HG03378 (cell line): ENCODE results near the gene ALMS1.
A peak's percentile ranks its signal among the peaks of the same experiment; 100 is the strongest.
"Not testable (repeated sequence)": the region's sequence is repeated elsewhere in the genome, so short reads cannot be mapped to it uniquely, and the experiment has no call there.

Experiments used
- ATAC-seq: cut with Tn5 transposase; IDR thresholded peaks from one replicate; pipeline ENCODE4 v1.9.1; 2021; ENCODE audit warnings: mild to moderate bottlenecking, moderate library complexity; ENCODE audit not compliant: unreplicated experiment

Gene ALMS1

DNA sequence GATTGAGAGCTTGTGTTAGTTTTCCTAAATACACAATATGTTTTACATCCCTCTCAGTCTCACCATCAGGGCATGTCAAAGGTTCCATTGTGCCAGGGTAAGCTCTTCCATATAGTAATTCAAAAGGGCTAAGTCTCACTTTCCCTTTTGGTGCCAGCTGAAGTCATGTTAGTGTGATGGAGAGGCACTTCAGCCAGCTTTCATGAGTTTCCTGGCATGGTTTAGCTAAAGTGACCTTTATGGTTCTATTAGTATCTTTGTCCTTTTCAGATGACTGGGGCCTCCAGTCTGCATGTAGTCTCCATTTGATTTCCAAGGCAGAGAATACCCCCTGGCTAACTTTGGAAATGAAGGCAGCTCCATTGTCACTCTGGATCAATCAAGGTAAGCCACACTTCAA lies 229.4 kb downstream of the ALMS1 start:
- ATAC-seq, result no peak

DNA sequence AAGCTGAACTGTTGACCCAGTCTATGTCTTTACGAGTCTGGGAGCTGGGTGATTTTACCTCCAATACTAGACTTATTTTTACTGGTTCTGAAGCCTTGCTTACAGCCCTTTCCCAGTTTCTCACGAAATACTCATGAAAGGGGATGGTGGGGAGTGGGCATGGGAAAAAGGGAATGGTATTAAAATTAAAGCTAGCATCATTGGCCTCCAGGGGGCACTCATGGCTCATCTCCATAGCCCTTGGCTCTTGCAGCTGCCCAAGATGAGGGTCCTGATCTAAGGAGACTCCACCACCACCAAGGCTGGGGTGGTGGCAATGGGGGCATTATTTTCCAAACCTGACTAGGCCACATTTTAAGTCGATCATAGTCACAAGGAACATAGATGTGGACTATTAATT lies 234.3 kb downstream of the ALMS1 start:
- not testable (repeated sequence) for ATAC-seq

DNA sequence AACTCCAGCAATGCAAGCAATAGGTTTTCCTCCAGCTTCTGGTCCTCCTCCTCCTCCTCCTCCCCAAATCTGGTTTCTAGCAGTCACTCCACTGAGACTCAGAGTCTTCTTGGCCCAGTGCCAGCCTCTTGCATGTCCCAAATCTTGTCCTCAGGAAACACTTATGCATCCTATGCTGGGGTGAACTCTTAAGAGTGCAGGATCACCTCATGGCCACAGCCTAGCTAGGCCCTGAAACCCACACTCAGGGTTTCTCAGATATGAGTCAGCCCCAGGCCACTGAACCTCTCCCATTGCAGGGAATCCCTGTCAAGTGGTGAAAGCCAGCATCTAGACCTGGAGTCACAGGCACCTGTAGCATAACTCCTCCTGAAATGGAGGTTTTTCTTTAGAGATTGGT lies 238.4 kb downstream of the ALMS1 start:
- not testable (repeated sequence) for ATAC-seq

DNA sequence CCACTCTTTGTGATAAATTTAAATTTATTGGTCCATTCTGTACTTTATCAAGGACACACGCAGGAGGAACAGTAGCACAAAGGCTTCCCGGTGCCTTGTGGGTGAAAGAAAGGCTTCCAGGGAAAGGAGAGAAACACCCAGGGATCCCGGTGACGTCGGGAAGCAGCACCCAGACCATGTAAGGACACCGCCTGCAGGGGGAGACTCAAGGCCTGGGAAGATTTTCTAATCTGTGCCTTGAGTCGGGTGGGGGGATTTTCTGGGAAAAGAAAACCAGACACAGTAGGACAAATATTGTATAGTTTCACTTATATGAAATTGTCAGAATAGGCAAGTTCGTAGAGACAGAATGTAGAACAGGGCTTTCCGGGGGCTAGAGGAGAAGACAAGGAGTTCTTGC lies 239.0 kb downstream of the ALMS1 start:
- ATAC-seq, result not testable (repeated sequence)

DNA sequence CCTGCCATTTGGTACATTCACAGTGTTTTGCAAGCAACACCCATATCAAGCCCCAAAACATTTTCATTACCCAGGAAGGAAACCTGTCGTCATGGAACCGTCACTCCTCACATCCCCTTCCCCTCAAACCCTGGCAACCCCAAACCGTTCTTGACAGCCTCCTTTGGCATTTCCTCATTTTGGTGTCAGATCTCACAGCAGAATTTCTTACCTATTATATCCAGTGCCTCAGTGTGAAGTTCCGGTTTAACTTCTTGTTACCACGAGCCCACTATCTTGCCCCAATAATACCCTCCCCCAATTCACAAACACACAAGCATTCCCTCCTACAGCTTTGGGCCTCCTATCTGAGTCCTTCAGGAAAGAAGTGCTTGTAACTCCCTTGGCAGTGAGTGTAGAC lies 240.6 kb downstream of the ALMS1 start:
- not testable (repeated sequence) for ATAC-seq

DNA sequence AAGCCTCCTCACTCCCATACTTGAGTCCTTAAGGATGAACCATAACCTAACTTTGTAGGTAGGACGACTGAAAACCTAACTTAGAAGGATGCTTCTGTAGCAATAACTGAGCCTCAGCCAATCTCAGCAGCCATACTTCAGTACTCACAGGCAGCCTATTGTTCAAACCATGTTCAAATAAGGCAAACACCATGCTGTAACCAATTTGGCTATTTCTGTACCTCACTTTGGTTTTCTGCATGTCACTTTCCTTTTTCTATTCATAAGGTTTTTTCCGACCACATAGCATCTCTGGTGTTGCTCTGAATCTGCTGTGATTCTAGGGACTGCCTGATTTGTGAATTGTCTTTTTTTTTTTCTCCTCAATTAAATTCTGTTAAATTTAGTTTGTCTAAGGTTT lies 242.9 kb downstream of the ALMS1 start:
- peak; percentile 75 for ATAC-seq

DNA sequence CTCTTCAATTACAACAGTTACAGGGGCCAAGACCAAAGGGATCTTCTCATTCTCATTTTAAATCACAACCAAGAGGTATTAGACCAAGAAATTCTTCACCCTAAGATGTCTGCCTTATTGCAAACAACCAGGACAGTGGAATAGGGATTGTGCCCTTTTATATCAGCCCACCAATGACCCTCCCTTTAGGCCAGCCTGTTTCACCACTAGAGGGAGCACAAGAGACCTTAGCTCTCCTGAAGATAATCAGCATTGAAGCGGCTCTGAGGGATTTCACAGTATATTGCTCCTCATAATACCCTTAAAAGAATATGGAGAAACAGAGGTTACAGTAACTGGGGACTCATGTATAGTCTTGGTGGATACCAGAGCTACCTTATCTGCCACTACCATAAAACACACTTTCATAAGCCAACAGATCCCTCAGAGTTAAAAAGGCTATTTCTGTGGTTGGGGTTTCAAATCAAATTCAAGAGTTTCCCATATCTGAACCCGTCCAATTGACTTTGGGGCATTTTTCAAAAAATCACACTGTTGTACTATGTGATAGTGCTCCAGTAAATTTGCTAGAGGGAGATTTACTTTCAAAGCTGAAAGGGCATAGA lies 245.1 kb downstream of the ALMS1 start:
- not testable (repeated sequence) for ATAC-seq

DNA sequence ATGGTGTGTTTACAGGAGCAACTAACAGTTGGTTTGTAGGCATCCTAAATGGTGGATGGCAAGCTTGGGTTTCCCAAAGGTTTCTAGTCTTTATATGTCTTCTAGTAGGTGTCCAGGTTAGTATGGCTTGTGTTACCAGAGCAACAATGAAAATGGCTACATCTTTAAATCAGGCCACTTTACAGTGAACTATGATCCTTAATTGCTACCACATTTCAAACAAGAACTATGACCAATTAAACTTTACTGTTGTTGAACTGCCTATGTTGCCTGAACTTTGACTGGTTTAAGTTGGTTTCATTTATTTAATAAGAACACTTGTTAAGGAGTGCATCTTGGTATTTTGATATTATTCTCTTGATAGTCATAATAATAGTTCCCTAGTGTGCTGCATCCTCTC lies 251.3 kb downstream of the ALMS1 start:
- ATAC-seq, result not testable (repeated sequence)

DNA sequence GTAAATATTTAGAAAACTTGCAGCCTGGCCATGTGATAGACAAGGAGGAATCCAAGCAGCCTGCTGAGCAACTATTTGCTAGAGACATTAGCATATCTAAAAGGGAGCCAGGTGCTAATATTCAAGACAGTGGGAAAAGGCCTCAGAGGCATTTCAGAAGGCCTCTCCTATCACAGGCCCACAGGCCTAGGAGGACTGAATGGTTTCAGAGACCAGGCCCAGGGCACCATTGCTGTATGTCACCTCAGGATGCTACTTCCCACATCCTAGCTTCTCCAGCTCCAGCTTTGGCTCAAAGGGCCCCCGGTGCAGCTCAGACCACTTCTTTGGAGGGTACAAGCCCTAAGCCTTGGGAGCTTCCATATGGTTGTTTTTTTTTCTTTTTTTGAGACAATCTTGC lies 252.8 kb downstream of the ALMS1 start:
- ATAC-seq, result no peak

DNA sequence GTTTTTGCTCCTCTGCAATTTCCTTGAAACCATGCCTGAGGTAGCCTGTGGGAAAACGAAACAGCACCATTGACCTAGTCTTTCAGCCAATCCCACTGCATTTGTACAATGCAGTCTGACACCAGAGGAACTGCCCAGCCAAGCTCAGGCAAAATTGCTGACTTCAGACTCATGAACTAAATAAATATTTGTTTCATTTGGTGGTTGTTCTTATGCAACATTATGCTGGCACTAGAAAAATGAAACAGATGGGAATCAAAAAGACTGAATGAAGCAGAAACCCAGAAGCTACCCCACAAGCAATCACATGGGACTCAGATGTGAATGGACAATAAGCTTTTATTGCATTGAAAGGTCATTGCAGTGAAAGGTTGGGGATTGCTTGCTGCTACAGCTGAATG lies 254.9 kb downstream of the ALMS1 start:
- no peak for ATAC-seq

DNA sequence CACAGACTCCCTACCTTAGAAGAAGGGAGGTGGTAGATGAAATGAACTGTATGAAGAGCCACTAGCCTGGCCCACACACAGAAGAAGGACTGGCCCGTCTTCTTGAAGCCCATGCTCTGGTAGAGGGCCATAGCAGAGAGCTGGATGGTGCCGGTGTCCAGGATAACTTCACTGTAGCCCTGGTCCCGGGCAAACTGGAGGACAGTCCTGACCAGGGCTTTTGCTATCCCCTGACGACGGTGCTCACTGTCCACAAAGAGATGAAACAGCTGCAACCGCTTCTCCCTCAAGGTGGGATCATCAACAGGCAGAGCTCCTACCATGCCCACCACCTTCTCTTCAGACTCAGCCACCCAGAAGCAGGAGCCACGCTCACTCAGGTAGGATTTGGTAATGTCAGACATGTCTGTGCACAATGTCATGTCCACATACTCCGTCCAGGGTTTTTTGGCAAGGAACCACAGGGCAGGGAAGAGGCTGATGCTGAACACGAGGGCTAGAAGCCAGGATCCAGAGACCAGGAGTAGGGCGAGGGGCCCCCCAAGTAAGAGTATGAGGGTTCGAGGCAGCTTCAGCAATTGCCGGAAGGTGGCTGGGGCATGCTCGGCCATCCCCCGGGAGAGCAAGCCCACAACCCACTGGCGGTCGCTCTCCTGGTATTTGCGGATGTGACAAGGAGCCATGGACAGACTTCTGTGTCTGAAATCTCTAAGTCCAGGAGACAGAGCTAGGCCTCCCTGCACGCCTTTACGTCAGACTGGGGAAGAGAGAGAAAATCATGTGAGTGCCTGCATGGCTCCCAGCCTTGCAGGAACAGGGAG lies 255.5 kb downstream of the ALMS1 start:
- ATAC-seq, result no peak

DNA sequence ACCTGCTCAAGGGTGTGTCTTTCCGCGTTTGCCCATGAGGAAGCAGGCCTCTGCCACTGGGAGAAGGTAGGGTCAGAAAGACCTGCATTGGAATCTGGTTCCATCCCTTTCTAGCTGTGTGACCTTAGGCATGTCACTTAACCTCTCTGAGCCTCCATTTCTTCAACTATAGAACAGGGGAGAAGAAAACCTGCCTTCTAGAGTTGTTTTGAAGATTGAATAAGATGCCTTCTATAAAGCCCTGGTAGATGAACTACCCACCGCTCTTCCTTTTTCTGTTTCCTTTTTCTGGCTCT lies 256.1 kb downstream of the ALMS1 start:
- no peak for ATAC-seq

DNA sequence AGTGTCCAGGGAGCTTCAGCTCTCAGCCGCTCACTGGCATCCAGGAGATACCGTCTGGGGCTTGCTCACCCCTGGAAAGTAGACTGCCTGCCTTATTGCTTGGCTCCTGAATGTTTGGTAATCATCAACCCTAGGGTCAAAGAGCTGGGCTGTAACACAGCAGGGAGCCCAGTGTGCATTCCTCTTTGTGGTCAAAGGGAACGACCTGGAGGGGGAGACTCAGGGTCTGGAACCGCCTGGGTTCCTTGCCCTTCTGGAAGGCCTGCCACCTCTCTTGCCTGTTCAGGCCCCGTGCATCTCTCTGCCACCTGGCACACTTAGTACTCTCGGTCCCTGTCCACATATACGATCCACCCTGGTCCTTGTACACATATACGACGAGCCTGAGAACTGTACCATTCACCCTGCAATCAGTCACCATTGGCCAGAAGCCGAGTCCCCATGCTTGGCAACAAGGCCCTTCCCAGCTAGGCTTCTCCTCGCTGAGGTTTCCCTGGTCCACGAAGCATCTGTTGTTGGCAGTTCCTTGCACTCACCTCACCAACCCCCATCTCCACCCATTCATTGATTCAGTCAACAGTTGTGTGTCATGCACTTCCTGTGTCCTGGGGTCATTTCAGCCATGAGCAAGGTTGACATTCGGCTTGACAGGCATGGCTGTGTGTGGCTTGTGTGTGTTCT lies 256.8 kb downstream of the ALMS1 start, which contains the start of gene NAT8:
NAT8 (minus strand) TSS at position 85 of the 681 bp plus-strand sequence. CDS start 794 bp downstream, outside the sequence.
- ATAC-seq, result no peak

DNA sequence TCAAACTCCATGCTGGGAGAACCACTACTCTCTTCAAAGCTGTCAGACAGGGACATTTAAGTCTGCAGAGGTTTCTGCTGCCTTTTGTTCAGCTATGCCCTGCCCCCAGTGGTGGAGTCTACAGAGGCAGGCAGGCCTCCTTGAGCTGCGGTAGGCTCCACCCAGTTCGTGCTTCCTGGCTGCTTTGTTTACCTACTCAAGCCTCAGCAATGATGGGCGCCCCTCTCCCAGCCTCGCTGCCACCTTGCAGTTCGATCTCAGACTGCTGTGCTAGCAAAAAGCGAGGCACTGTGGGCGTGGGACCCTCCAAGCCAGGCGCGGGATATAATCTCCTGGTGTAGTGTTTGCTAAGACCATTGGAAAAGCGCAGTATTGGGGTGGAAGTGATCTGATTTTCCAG lies 262.1 kb downstream of the ALMS1 start:
- ATAC-seq, result not testable (repeated sequence)

DNA sequence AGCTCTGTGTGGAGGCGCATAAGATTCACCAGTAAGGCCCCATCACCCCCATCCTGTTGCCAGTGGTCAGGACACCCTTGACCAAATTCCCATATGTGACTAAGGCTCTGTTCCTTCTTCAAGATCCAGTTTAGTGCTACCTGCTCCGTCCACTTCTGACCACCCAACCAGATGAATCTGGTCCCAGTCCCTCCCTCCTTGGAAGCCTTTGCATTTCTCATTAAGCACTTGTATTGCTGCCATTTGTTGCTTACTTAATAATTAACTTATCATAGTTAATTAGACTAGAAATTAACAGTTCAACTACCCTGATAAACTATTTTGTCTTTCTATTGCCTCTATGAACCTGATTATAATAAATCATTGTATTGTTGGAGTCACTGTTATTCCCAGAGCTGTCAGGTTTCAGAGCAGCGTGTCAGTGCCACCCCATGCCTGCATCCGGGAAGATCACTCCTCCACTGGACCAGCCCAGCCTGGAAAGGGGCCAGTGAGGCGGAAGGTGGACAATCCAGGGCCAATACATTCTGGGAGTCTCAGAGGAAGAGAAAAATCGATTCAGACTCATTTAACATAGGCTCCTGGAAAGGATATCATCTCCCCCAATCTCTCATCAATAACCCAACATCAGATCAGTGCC lies 266.1 kb downstream of the ALMS1 start:
- ATAC-seq, result no peak

DNA sequence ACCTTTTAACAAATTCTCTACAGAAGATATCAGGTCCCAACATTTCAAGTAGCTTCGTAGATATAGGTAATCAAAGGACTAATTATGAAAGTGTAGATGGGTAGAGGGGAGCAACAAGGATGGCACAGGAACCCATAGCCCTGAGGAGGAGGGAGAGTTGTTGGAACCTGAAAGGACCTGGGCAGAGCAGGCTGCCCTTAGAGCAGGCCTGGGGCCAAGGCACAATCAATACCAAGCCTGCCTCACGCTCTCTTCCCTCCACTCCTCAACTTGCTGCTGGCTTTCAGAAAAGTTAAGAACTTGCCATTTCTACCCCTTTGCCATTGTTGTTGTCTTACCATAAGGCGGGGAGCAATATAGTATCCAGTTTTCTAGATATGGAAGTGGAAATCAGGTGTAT lies 266.7 kb downstream of the ALMS1 start:
- ATAC-seq, result no peak

DNA sequence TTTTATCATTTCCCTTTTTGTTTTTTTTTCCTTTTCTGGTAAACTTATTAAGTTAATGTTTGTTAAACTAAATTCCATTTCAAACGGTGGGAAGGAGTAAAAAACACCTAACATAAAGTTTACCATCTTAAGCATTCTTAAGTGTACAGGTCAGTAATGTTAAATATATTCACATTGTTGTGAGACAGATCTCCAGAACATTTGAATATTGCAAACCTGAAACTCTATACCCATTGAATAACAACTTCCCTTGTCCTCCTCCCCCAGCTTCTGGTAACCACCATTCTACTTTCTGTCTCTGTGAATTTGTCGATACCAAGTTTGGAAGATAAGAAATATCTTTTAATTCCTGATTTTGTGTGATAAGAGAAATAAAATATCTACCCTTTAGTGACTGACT lies 268.5 kb downstream of the ALMS1 start:
- no peak for ATAC-seq
